Lung (tissue), 12 donors: Measurements from ENCODE around the gene RPGRIP1L. TPM values are rescaled to one million over a fixed set of nuclear protein-coding genes. Genes with fewer than 3 reads are reported as not detected.

Source experiments
- ATAC-seq: fragments of 200-7000 bp; cut with Tn5 transposase; one replicate; pipeline ENCODE4 v1.9.1; 2020; ENCODE audit warnings: moderate number of reproducible peaks; ENCODE audit not compliant: insufficient read depth, low FRiP score
- DNase-seq, 3 donors: peaks; one replicate each; pipeline ENCODE4 v3.0.0-alpha.2; 2013 to 2017
- H3K27ac ChIP-seq, 2 donors: one replicate each; pipeline ENCODE4 v1.5.1; 2013; ENCODE audit warnings: mild to moderate bottlenecking in 2 of 2, moderate library complexity in 2 of 2, control low read depth in 1 of 2, inconsistent platforms in 1 of 2, low read depth in 1 of 2, low read length in 1 of 2
- H3K27me3 ChIP-seq, 3 donors: one replicate each; pipeline ENCODE4 v1.5.1; 2013; ENCODE audit warnings: low read length in 2 of 3; ENCODE audit not compliant: control insufficient read depth in 3 of 3, insufficient read depth in 3 of 3
- H3K36me3 ChIP-seq, 4 donors: one replicate each; pipeline ENCODE4 v1.5.1; 2013; ENCODE audit warnings: low read length in 4 of 4, mild to moderate bottlenecking in 1 of 4, moderate library complexity in 1 of 4; ENCODE audit not compliant: control insufficient read depth in 4 of 4, insufficient read depth in 4 of 4
- H3K4me1 ChIP-seq, 5 donors: one replicate each; pipeline ENCODE4 v1.5.1; 2013; ENCODE audit warnings: low read length in 5 of 5, mild to moderate bottlenecking in 2 of 5, moderate library complexity in 1 of 5; ENCODE audit not compliant: control insufficient read depth in 5 of 5, insufficient read depth in 5 of 5
- H3K4me3 ChIP-seq: one replicate; pipeline ENCODE4 v1.5.1; 2013; ENCODE audit warnings: mild to moderate bottlenecking, control low read depth, moderate library complexity
- H3K9ac ChIP-seq, 2 donors: one replicate each; pipeline ENCODE4 v1.5.1; 2013; ENCODE audit warnings: low read length in 2 of 2, control low read depth in 1 of 2; ENCODE audit not compliant: insufficient read depth in 1 of 2
- H3K9me3 ChIP-seq, 4 donors: one replicate each; pipeline ENCODE4 v1.5.1; 2013; ENCODE audit warnings: low read length in 3 of 4, mild to moderate bottlenecking in 1 of 4, moderate library complexity in 1 of 4; ENCODE audit not compliant: control insufficient read depth in 4 of 4, insufficient read depth in 3 of 4
- WGBS, 2 donors: extraction: QIAGEN DNeasy Blood & Tissue Kit; methylation state at CpG; one replicate each; pipeline ENCODE4 v1.1.7; 2013; 5-methylcytosine and 5-hydroxymethylcytosine counted together
- polyA plus RNA-seq, 2 donors: library from polyadenylated mRNA; stranded (reverse); fragments of 200-250 nt; gene quantifications; one replicate each; pipeline ENCODE4 v1.2.1, GENCODE V29; 2013
- total RNA-seq, 2 donors: library from RNA; depleted of rRNA in 1 of 2; stranded (reverse); fragments of >200 nt in 1 of 2; gene quantifications; one replicate each; pipeline ENCODE4 v1.2.1, GENCODE V29; 2014 to 2021
- TF ChIP-seq, protein P1 (sequence below): IDR thresholded peaks from 2 replicates; pipeline ENCODE4 v1.5.1; 2012; ENCODE audit warnings: mild to moderate bottlenecking; ENCODE audit errors: control extremely low read depth, extremely low read depth
- donor health status: control.
- donor health status: control.
- donor health status: Bipolar disorder and iron deficiency.
- donor health status: healthy.
- donor health status: DM: yes; HTN: yes; CAD: no.

Gene RPGRIP1L
- total and polyA plus RNA-seq, 4 donors = 2.2 to 17.9 (median 6.2) TPM

DNA sequence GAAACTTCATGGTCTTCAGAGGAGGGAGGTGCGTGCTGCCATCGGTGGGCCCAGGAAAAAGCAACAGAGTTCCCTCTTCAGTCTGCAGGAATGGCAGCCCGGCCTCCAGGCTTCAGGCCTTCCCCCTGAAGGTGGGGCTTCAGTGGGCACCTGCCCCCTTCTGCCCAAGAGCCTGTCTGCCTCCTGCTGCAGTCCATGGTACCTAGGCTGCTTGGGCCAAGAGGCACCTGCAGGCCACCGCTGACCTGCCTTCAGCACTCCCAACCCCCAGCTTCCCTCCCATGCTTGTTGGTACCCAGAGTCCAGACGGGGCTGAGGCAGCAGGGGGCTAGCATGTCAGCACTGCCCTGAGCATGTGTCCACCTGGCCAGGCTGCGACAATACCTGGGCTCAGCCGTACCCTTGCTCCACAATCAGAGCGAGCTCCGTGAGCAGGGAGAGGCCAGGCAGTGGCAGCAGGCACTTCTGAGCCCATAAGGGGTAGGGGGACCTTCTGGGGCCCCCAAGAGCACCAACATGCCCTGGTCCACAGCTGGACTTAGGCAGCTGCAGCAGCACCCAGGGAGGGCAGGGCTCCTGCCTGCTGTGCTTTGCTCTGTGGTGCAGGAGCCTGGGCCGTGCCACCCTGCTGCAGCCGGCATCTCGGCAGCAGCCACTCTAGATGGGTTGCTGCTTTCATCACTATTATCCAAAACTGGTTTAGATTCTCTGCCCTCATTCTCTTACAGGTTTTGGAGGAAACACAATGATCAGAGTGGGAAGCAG lies 123.4 kb downstream of the RPGRIP1L start:
- DNase-seq = no peak
- H3K9ac ChIP-seq = no peak overlapping the region
- TF ChIP-seq, protein P1, sequence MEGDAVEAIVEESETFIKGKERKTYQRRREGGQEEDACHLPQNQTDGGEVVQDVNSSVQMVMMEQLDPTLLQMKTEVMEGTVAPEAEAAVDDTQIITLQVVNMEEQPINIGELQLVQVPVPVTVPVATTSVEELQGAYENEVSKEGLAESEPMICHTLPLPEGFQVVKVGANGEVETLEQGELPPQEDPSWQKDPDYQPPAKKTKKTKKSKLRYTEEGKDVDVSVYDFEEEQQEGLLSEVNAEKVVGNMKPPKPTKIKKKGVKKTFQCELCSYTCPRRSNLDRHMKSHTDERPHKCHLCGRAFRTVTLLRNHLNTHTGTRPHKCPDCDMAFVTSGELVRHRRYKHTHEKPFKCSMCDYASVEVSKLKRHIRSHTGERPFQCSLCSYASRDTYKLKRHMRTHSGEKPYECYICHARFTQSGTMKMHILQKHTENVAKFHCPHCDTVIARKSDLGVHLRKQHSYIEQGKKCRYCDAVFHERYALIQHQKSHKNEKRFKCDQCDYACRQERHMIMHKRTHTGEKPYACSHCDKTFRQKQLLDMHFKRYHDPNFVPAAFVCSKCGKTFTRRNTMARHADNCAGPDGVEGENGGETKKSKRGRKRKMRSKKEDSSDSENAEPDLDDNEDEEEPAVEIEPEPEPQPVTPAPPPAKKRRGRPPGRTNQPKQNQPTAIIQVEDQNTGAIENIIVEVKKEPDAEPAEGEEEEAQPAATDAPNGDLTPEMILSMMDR = no peak
- ATAC-seq = no peak
- H3K4me3 ChIP-seq = no peak overlapping the region
- no peaks in the 10 kb centered on the region for H3K36me3 ChIP-seq
- H3K4me1 ChIP-seq = no peaks in the 10 kb centered on the region
- no peaks in the 10 kb centered on the region for H3K9me3 ChIP-seq
- WGBS, 2 donors = 88 to 90% methylated on average over 12 of the region's 12 CpGs
- no peak overlapping the region for H3K27ac ChIP-seq
- H3K27me3 ChIP-seq = no peaks in the 10 kb centered on the region

DNA sequence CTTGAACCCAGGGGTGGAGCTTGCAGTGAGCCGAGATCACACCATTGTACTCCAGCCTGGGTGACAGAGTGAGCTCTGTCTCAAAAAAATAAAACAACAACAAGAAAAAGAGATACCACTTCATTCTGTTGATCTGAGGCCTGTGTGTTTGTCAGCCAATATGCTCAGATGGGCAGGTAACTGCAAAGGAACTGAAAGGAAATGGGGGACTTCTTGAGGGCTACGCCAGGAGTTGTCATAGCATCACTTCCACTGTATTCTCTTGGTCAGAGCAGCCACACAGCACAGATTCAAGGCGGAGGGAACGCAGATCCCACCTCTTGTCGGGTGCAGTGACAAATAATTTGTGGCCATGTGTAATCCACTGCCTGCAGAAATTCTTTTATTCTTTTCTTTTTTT lies 126.8 kb downstream of the RPGRIP1L start:
- WGBS, 2 donors = 88 to 93% methylated on average over 5 of the region's 5 CpGs
- peaks cover 0 to 2% (median 0%) of the 10 kb centered on the region in 4 donors for H3K9me3 ChIP-seq

GRCh38 chr16:53576210-53576609 lies 127.4 kb downstream of the RPGRIP1L start:
- 80 to 85% methylated on average over 4 of the region's 4 CpGs for WGBS, 2 donors
- TF ChIP-seq, protein P1 = no peak

More for the DNA sequence above, 126.8 kb downstream of the RPGRIP1L start:
- Histone ChIP-seq H3K27ac (no peak overlapping the region), H3K4me3 (no peak overlapping the region), H3K36me3 (no peaks in the 10 kb centered on the region), H3K4me1 (no peaks in the 10 kb centered on the region), H3K9ac (no peak overlapping the region), H3K27me3 (no peaks in the 10 kb centered on the region)
- DNase-seq (no peak), ATAC-seq (no peak)
- TF ChIP-seq, protein P1 = no peak

More at GRCh38 chr16:53576210-53576609, 127.4 kb downstream of the RPGRIP1L start:
- H3K4me1 ChIP-seq = no peaks in the 10 kb centered on the region
- peaks cover 0 to 9% (median under 1%) of the 10 kb centered on the region in 4 donors for H3K9me3 ChIP-seq
- no peaks in the 10 kb centered on the region for H3K36me3 ChIP-seq
- DNase-seq = no peak
- no peak overlapping the region for H3K27ac ChIP-seq
- H3K27me3 ChIP-seq = no peaks in the 10 kb centered on the region
- ATAC-seq = no peak
- H3K4me3 ChIP-seq = no peak overlapping the region
- H3K9ac ChIP-seq = no peak overlapping the region
